HG03103 (cell line): ENCODE measurements around the gene TIMM17A.

Source experiments
- ATAC-seq: cut with Tn5 transposase; IDR thresholded peaks from one replicate; pipeline ENCODE4 v1.9.1; 2021; ENCODE audit warnings: low read depth; ENCODE audit not compliant: unreplicated experiment

The TIMM17A gene

GRCh38 chr1:201955009-201955728 is at the start of gene TIMM17A:
TIMM17A (plus strand) TSS chr1:201955503; CDS start chr1:201955527, 24 bp downstream.
- ATAC-seq = peak; percentile 100

- ATAC-seq = no peak
Measured at GRCh38 chr1:201906336-201906735, 49.0 kb upstream of the TIMM17A start.

GRCh38 chr1:201907621-201908020 is 47.7 kb upstream of the TIMM17A start:
- no peak for ATAC-seq

- no peak for ATAC-seq
Measured at GRCh38 chr1:201911826-201912571, 43.3 kb upstream of the TIMM17A start.

- ATAC-seq = no peak
Measured at GRCh38 chr1:201912832-201913231, 42.5 kb upstream of the TIMM17A start.

- ATAC-seq = no peak
Measured at GRCh38 chr1:201914456-201915235, 40.7 kb upstream of the TIMM17A start.

- ATAC-seq = no peak
Measured at GRCh38 chr1:201916649-201917249, 38.6 kb upstream of the TIMM17A start.

GRCh38 chr1:201917362-201918033 is 37.8 kb upstream of the TIMM17A start:
- no peak for ATAC-seq

GRCh38 chr1:201918343-201918742 is 37.0 kb upstream of the TIMM17A start:
- ATAC-seq = no peak

GRCh38 chr1:201921952-201922558 is 33.2 kb upstream of the TIMM17A start:
- no peak for ATAC-seq

- ATAC-seq = no peak
Measured at GRCh38 chr1:201925301-201925567, 30.1 kb upstream of the TIMM17A start.

- ATAC-seq = no peak
Measured at GRCh38 chr1:201925981-201926645, 29.2 kb upstream of the TIMM17A start.

- ATAC-seq = no peak
Measured at GRCh38 chr1:201928266-201928665, 27.0 kb upstream of the TIMM17A start.

- no peak for ATAC-seq
Measured at GRCh38 chr1:201930137-201930536, 25.2 kb upstream of the TIMM17A start.

GRCh38 chr1:201930803-201931202 is 24.5 kb upstream of the TIMM17A start:
- ATAC-seq = no peak

GRCh38 chr1:201933840-201934430 is 21.4 kb upstream of the TIMM17A start:
- no peak for ATAC-seq

GRCh38 chr1:201937624-201938213 is 17.6 kb upstream of the TIMM17A start:
- no peak for ATAC-seq

- ATAC-seq = no peak
Measured at GRCh38 chr1:201938440-201939035, 16.8 kb upstream of the TIMM17A start.
